ENCODE results near the gene LRTM2.
"Not testable (repeated sequence)": the region's sequence is repeated elsewhere in the genome, so short reads cannot be mapped to it uniquely, and the experiment has no call there.

The LRTM2 gene

DNA sequence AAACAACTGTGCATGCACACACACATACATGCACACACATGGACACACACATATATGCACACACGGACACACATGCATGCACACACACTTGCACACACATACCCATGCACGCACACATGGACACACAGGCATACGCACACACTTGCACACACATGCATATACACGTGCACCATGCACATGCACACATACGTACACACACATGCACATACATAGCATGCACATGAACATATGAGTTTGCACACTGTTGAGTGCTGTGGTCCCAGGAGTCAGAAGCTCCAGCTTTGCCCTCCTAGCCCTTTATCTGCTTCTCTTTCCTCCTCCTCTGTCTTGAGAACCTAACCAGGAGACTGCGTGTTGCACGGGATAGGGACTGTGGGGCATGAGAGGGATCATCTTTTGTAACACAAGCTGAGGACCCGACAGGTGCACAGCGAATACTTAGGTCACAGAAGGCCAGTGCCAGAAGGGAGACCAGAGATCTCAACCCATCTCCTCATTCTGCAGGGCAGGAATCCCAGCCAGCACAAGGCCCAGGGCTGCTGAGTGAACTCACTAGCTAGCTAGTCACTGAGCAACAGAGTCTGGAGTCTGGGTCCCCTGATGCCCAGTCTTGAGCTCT, 3.5 kb upstream of the LRTM2 start:
- no peaks in the 10 kb centered on the region for H3K36me3 Mint-ChIP-seq (ENCODE audit: low read depth)
- H3K4me1 Mint-ChIP-seq, result peaks cover 65% of the 10 kb centered on the region
- no peak for DNase-seq
- peaks cover 10% of the 10 kb centered on the region for H3K9me3 Mint-ChIP-seq
- H3K27me3 Mint-ChIP-seq (ENCODE audit: low read depth, poor library complexity), result peaks cover 74% of the 10 kb centered on the region
- TF ChIP-seq, protein P1, sequence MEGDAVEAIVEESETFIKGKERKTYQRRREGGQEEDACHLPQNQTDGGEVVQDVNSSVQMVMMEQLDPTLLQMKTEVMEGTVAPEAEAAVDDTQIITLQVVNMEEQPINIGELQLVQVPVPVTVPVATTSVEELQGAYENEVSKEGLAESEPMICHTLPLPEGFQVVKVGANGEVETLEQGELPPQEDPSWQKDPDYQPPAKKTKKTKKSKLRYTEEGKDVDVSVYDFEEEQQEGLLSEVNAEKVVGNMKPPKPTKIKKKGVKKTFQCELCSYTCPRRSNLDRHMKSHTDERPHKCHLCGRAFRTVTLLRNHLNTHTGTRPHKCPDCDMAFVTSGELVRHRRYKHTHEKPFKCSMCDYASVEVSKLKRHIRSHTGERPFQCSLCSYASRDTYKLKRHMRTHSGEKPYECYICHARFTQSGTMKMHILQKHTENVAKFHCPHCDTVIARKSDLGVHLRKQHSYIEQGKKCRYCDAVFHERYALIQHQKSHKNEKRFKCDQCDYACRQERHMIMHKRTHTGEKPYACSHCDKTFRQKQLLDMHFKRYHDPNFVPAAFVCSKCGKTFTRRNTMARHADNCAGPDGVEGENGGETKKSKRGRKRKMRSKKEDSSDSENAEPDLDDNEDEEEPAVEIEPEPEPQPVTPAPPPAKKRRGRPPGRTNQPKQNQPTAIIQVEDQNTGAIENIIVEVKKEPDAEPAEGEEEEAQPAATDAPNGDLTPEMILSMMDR (IDR thresholded peaks at IDR 0.05), result no peak
- H3K4me3 Mint-ChIP-seq, result no peak overlapping the region
- H3K27ac Mint-ChIP-seq, result peak overlapping the region; percentile 83

DNA sequence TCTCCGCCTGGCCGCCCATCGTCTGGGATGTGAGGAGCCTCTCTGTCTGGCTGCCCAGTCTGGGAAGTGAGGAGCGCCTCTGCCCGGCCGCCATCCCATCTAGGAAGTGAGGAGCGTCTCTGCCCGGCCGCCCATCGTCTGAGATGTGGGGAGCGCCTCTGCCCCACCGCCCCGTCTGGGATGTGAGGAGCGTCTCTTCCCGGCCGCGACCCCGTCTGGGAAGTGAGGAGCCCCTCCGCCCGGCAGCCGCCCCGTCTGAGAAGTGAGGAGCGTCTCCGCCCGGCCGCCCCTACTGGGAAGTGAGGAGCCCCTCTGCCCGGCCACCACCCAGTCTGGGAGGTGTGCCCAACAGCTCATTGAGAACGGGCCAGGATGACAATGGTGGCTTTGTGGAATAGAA, 2.4 kb upstream of the LRTM2 start:
- H3K27ac Mint-ChIP-seq; DNase-seq; H3K4me3 Mint-ChIP-seq; H3K36me3 Mint-ChIP-seq (ENCODE audit: low read depth): not testable (repeated sequence)
- peaks cover 10% of the 10 kb centered on the region for H3K9me3 Mint-ChIP-seq
- H3K4me1 Mint-ChIP-seq, result peaks cover 60% of the 10 kb centered on the region
- peaks cover 77% of the 10 kb centered on the region for H3K27me3 Mint-ChIP-seq (ENCODE audit: low read depth, poor library complexity)

DNA sequence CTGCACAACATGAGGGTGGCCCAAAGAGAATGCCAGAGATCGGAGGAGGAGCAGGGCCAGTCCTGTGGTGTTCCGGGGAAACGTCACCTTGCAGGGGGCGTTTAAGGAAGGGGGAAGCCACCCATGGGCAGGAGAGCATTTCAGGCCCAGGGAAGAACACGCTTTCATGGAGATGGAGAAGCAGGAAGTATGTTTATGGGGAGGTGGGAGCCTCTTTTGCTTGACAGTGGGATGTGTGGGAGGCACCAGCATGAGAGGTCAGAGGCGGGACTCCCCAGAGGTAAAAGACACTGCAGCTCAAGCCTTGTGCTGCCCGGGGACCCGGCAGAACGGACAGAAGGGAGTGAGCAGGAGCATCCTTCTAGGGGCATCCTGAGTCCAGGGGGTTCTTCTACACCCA, 1.3 kb upstream of the LRTM2 start:
- no peak overlapping the region for H3K27ac Mint-ChIP-seq
- H3K27me3 Mint-ChIP-seq (ENCODE audit: low read depth, poor library complexity), result peaks cover 78% of the 10 kb centered on the region
- H3K36me3 Mint-ChIP-seq (ENCODE audit: low read depth), result no peaks in the 10 kb centered on the region
- peaks cover 10% of the 10 kb centered on the region for H3K9me3 Mint-ChIP-seq
- TF ChIP-seq, protein P1 (IDR thresholded peaks at IDR 0.05), result no peak
- peaks cover 53% of the 10 kb centered on the region for H3K4me1 Mint-ChIP-seq
- H3K4me3 Mint-ChIP-seq, result peak overlapping the region; percentile 68
- no peak for DNase-seq

DNA sequence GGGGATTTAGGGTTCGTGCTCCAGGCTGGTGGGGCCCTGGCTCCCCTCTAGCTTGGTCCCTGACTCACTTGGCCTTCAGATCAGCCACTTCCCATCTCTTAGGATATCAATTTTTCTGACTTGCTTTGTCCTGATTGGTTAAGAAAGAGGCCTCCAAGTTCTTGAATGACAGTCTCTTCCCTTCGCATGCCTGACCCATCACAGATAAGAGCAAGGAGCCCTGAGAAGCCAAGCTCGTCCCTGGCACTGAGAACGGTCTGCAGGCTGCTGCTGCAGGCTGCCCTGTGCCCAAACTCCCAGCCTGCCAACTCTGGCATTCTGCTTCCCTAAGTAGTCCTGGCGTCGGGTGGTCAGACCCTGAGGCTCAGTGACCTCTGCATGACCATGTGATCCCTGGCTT, 794 bp upstream of the LRTM2 start:
- Mint-ChIP-seq H3K4me3 (peak overlapping the region; percentile 39), H3K27me3 (ENCODE audit: low read depth, poor library complexity) (peaks cover 78% of the 10 kb centered on the region), H3K36me3 (ENCODE audit: low read depth) (no peaks in the 10 kb centered on the region), H3K27ac (no peak overlapping the region), H3K9me3 (peaks cover 10% of the 10 kb centered on the region), H3K4me1 (peaks cover 49% of the 10 kb centered on the region)
- TF ChIP-seq, protein P1 (IDR thresholded peaks at IDR 0.05), result no peak
- no peak for DNase-seq

DNA sequence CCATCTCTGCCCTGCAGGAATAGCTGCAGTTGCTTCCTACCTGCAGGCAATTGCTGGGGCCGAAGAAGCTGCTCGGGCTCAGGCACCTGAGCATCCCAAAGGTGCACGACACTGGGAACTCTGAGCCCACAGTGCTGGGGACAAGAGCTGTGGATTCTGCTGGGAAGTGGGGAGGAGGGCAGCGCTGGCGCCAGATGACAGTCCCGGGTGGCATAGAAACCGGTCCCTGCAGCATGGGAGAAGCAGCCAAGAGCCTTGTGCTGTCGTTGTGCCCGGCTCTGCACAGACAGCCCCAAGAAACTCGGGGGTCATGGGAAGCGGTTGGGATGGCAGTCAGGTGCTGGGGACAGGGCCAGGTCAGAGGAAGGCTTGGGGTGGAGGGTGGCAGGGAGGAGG, 529 bp downstream of the LRTM2 start:
- no peak for DNase-seq

DNA sequence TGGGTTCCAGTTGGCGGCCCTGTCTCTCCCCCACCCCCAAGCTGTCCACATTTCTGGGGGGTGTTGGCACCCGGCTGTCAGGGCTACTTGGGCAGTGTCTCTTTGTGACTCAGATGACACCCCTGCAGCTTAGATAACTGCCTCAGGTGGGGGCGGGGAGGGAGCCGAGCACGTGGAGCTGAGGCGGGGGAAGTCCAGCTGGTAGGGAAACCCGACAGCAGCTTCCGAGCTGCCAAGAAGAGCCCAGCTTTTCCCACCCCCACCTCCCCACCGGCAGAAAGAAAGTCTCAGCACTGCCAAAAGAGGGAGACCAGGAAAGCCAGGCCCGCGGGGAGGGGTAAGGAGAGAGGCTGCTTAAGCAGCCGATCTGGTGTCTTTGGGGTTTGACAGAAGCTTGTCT, 1.4 kb downstream of the LRTM2 start:
- H3K4me3 Mint-ChIP-seq, result no peak overlapping the region
- TF ChIP-seq, protein P1 (IDR thresholded peaks at IDR 0.05), result no peak
- H3K4me1 Mint-ChIP-seq, result peaks cover 34% of the 10 kb centered on the region
- no peak overlapping the region for H3K27ac Mint-ChIP-seq
- H3K27me3 Mint-ChIP-seq (ENCODE audit: low read depth, poor library complexity), result peaks cover 80% of the 10 kb centered on the region
- H3K9me3 Mint-ChIP-seq, result peaks cover 6% of the 10 kb centered on the region
- DNase-seq, result no peak
- H3K36me3 Mint-ChIP-seq (ENCODE audit: low read depth), result no peaks in the 10 kb centered on the region

More for the DNA sequence above, 529 bp downstream of the LRTM2 start:
- Mint-ChIP-seq H3K9me3 (peaks cover 10% of the 10 kb centered on the region), H3K36me3 (ENCODE audit: low read depth) (no peaks in the 10 kb centered on the region), H3K27me3 (ENCODE audit: low read depth, poor library complexity) (peaks cover 80% of the 10 kb centered on the region), H3K27ac (no peak overlapping the region), H3K4me3 (no peak overlapping the region), H3K4me1 (peaks cover 39% of the 10 kb centered on the region)
- TF ChIP-seq, protein P1 (IDR thresholded peaks at IDR 0.05), result no peak
